Left ventricle myocardium superior (tissue), 1 donor: ENCODE measurements around the gene IFT52. TPM values are rescaled to one million over a fixed set of nuclear protein-coding genes. Genes with fewer than 3 reads are reported as not detected.

ENCODE experiments used
- ATAC-seq: fragments of 200-7000 bp; cut with Tn5 transposase; one replicate; pipeline ENCODE4 v1.9.1; 2020; ENCODE audit warnings: mild to moderate bottlenecking, moderate library complexity
- DNase-seq: peaks from one replicate; pipeline ENCODE4 v3.0.0-alpha.2; 2020
- intact Hi-C: fragments of 100-400 bp; cut with micrococcal nuclease; formaldehyde crosslinking; loops from one replicate; pipeline ENCODE4 v1.11.0; 2022
- long read RNA-seq: library from polyadenylated mRNA; unstranded; transcript quantifications from one replicate; pipeline ENCODE4 v2.0.0, GENCODE V29; 2021
- total RNA-seq: library from RNA; stranded (reverse); fragmentation: NEBNext Ultra II Directional; extraction: Animal tissue kit (Norgen Biotek cat#: 25700); gene quantifications from one replicate; pipeline ENCODE4 v1.2.1, GENCODE V29; 2021
- donor health status: DM: no; HTN: yes; CAD: no; lungs with severe emphysema.

Gene IFT52
- total RNA-seq: 5.2 TPM
- long read RNA-seq, transcript IFT52-201 (14 exons, 1,757 nt): major isoform, 5 of 9 reads
- long read RNA-seq, partial matches to known transcripts: 1 of 9 reads
- long read RNA-seq, other reads (novel, unspliced or antisense): 1 of 9 reads

- peak; percentile 99 for ATAC-seq
- DNase-seq: peak; percentile 96
- intact Hi-C loops: no loop called here
Measured at GRCh38 chr20:43590392-43591303, at the start of gene IFT52. Gene IFT52, plus strand, starts transcription at chr20:43590937. Its CDS starts 3,762 bp downstream, at chr20:43594699.

GRCh38 chr20:43541214-43541613 lies 49.5 kb upstream of the IFT52 start:
- DNase-seq: no peak
- intact Hi-C loops: no loop called here
- no peak for ATAC-seq

GRCh38 chr20:43542161-43542560 lies 48.6 kb upstream of the IFT52 start:
- intact Hi-C loops: no loop called here
- no peak for ATAC-seq
- DNase-seq: no peak

- no peak for ATAC-seq
- no peak for DNase-seq
- intact Hi-C loops: no loop called here
Measured at GRCh38 chr20:43542674-43543073, 48.1 kb upstream of the IFT52 start.

- DNase-seq (no peak), ATAC-seq (no peak)
- intact Hi-C loops: no loop called here
Measured at GRCh38 chr20:43543138-43543537, 47.6 kb upstream of the IFT52 start.

GRCh38 chr20:43544501-43544900 lies 46.2 kb upstream of the IFT52 start:
- intact Hi-C loops: no loop called here
- DNase-seq (no peak), ATAC-seq (no peak)

GRCh38 chr20:43545837-43546578 lies 44.7 kb upstream of the IFT52 start:
- ATAC-seq: no peak
- intact Hi-C loops: no loop called here
- DNase-seq: no peak

- intact Hi-C loops: no loop called here
- ATAC-seq (no peak), DNase-seq (no peak)
Measured at GRCh38 chr20:43548273-43548880, 42.4 kb upstream of the IFT52 start.

- DNase-seq (no peak), ATAC-seq (no peak)
- intact Hi-C loops: no loop called here
Measured at GRCh38 chr20:43549416-43550065, 41.2 kb upstream of the IFT52 start.

- no peak for ATAC-seq
- intact Hi-C loops: no loop called here
- no peak for DNase-seq
Measured at GRCh38 chr20:43550456-43550855, 40.3 kb upstream of the IFT52 start.

GRCh38 chr20:43554369-43554768 lies 36.4 kb upstream of the IFT52 start:
- DNase-seq: no peak
- intact Hi-C loops: no loop called here
- no peak for ATAC-seq

GRCh38 chr20:43558412-43559146 lies 32.2 kb upstream of the IFT52 start, which contains the start of gene SGK2:
Gene SGK2, plus strand, starts transcription at chr20:43559027. Its CDS starts 7,469 bp downstream, at chr20:43566496.
- intact Hi-C loops: no loop called here
- DNase-seq (no peak), ATAC-seq (no peak)

GRCh38 chr20:43559147-43559987 lies 31.4 kb upstream of the IFT52 start:
- intact Hi-C loops: no loop called here
- ATAC-seq (no peak), DNase-seq (no peak)

GRCh38 chr20:43560974-43561373 lies 29.8 kb upstream of the IFT52 start:
- ATAC-seq (no peak), DNase-seq (no peak)
- intact Hi-C loops: no loop called here

GRCh38 chr20:43563429-43563828 lies 27.3 kb upstream of the IFT52 start:
- intact Hi-C loops: no loop called here
- DNase-seq: no peak
- ATAC-seq: no peak

GRCh38 chr20:43563991-43564390 lies 26.7 kb upstream of the IFT52 start:
- DNase-seq: no peak
- ATAC-seq: no peak
- intact Hi-C loops: no loop called here

- no peak for ATAC-seq
- no peak for DNase-seq
- intact Hi-C loops: no loop called here
Measured at GRCh38 chr20:43564455-43564854, 26.3 kb upstream of the IFT52 start.
